Ovary (tissue), 3 donors: ENCODE measurements around the gene CPNE4.

Experiments
- CTCF ChIP-seq, 3 donors: fragments of 450-650 bp in 2 of 3; fragments of 200-600 bp in 1 of 3; IDR thresholded peaks; one replicate each; pipeline versions ENCODE4 v1.5.1 to v1.8.0; 2016 to 2022; ENCODE audit warnings: antibody characterized with exemption in 3 of 3, mild to moderate bottlenecking in 1 of 3
- EP300 ChIP-seq: sonication (generic); formaldehyde crosslinking; IDR thresholded peaks from one replicate; pipeline ENCODE4 v1.6.1; 2017; ENCODE audit warnings: antibody characterized with exemption
- donor health status: DM: no; HTN: no; CAD: no.

GRCh38 chr3:131962982-131963381 is 71.8 kb downstream of the CPNE4 start:
- no peak for TF ChIP-seq CTCF (IDR thresholded peaks at IDR 0.05)
- TF ChIP-seq EP300 = no peak
